ENCODE results near the gene ACOD1. TPM values are rescaled to one million over a fixed set of nuclear protein-coding genes. Genes with fewer than 3 reads are reported as not detected.
A peak's percentile ranks its signal among the peaks of the same experiment; 100 is the strongest.

The ACOD1 gene
- total and polyA plus RNA-seq, 2 of the 13 experiments (the other 11 are each of a cell fraction or from before 2014, with no cell fraction given) = not detected

DNA sequence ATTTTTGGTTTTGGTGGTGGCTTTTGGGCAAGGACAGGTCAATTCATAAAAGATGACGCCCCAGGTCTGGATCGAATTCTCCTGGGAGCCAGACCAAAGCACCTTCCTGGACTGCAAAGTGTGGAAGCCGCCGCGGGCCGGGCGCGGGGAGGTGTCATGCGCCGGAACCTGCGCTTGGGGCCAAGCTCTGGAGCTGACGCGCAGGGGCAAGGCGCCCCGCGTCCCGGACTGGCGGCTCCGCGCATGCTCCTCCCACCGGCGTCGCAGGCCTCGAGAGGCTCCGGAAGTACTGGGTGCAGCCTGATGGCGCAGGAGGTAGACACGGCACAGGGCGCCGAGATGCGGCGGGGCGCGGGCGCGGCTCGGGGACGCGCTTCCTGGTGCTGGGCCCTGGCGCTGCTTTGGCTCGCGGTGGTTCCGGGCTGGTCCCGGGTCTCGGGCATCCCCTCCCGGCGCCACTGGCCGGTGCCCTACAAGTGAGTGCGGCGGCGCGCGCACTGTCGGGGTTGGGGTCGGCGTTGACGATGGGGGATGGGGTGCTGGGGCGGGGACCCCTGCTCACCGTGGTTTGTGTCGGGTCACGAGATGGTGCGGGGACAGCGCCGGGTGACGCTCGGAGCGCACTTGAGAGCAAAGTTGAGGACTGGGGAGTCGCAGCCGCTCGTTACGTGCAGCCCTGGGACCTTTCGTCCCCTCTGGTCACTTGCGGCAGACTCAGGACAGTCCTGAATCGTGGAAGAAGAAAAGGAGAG lies 43.7 kb downstream of the ACOD1 start, which contains the start of gene CLN5 (continued):
- TF ChIP-seq PRPF4 (IDR thresholded peaks at IDR 0.05; ENCODE audit: low read depth, low read length, poor library complexity, severe bottlenecking) (no peak), ZNF225 (CRISPR knock-in tag; IDR thresholded peaks at IDR 0.05) (peak; percentile 63; the same call in 1 of the 2 replicates), CEBPB (IDR thresholded peaks at IDR 0.05; ENCODE audit: borderline replicate concordance, low read depth, low read length) (no peak), ZNF839 (CRISPR knock-in tag; IDR thresholded peaks at IDR 0.05; ENCODE audit: borderline replicate concordance) (0 out of 2 replicates have a peak, but pooled peaks have one; percentile 34), ZBTB1 (CRISPR knock-in tag; IDR thresholded peaks at IDR 0.05; ENCODE audit: borderline replicate concordance) (no peak), NRL (CRISPR knock-in tag; IDR thresholded peaks at IDR 0.05; ENCODE audit: borderline replicate concordance) (no peak), SUZ12 (IDR thresholded peaks at IDR 0.05; ENCODE audit: low read depth, low read length) (no peak), ZC3H13 (CRISPR knock-in tag; IDR thresholded peaks at IDR 0.05) (no peak), KLF16 (CRISPR knock-in tag; IDR thresholded peaks at IDR 0.05) (peak in 1 of 2 experiments; percentile 69; a peak in 1 of 4 replicates), ZNF180 (CRISPR knock-in tag; IDR thresholded peaks at IDR 0.05; ENCODE audit: borderline replicate concordance, low read depth) (no peak), ZNF317 (CRISPR knock-in tag; IDR thresholded peaks at IDR 0.05) (peak; percentile 63; the same call in 1 of the 2 replicates), JARID2 (CRISPR knock-in tag; IDR thresholded peaks at IDR 0.05; ENCODE audit: insufficient replicate concordance) (no peak), ZNF790 (CRISPR knock-in tag; IDR thresholded peaks at IDR 0.05; ENCODE audit: borderline replicate concordance) (no peak), ZNF33A (CRISPR knock-in tag; IDR thresholded peaks at IDR 0.05; ENCODE audit: borderline replicate concordance) (no peak), TMF1 (CRISPR knock-in tag; IDR thresholded peaks at IDR 0.05; ENCODE audit: low read depth) (0 out of 2 replicates have a peak, but pooled peaks have one; percentile 55), ZNF543 (CRISPR knock-in tag; IDR thresholded peaks at IDR 0.05) (peak; percentile 80), POLR2G (IDR thresholded peaks at IDR 0.05; ENCODE audit: low read depth, low read length) (peak; percentile 91), TOPORS (CRISPR knock-in tag; IDR thresholded peaks at IDR 0.05) (peak; percentile 50; the same call in 1 of the 2 replicates), ZBTB7A (CRISPR knock-in tag; IDR thresholded peaks at IDR 0.05) (peak; percentile 83), KDM2A (CRISPR knock-in tag; IDR thresholded peaks at IDR 0.05; ENCODE audit: borderline replicate concordance, low read depth) (peak; percentile 90)
- TF ChIP-seq, protein P1, sequence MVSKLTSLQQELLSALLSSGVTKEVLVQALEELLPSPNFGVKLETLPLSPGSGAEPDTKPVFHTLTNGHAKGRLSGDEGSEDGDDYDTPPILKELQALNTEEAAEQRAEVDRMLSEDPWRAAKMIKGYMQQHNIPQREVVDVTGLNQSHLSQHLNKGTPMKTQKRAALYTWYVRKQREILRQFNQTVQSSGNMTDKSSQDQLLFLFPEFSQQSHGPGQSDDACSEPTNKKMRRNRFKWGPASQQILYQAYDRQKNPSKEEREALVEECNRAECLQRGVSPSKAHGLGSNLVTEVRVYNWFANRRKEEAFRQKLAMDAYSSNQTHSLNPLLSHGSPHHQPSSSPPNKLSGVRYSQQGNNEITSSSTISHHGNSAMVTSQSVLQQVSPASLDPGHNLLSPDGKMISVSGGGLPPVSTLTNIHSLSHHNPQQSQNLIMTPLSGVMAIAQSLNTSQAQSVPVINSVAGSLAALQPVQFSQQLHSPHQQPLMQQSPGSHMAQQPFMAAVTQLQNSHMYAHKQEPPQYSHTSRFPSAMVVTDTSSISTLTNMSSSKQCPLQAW (CRISPR knock-in tag; IDR thresholded peaks at IDR 0.05) = peak; percentile 88
- TF ChIP-seq, protein P2, sequence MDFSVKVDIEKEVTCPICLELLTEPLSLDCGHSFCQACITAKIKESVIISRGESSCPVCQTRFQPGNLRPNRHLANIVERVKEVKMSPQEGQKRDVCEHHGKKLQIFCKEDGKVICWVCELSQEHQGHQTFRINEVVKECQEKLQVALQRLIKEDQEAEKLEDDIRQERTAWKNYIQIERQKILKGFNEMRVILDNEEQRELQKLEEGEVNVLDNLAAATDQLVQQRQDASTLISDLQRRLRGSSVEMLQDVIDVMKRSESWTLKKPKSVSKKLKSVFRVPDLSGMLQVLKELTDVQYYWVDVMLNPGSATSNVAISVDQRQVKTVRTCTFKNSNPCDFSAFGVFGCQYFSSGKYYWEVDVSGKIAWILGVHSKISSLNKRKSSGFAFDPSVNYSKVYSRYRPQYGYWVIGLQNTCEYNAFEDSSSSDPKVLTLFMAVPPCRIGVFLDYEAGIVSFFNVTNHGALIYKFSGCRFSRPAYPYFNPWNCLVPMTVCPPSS (IDR thresholded peaks at IDR 0.05) = no peak
- TF ChIP-seq, protein P3, sequence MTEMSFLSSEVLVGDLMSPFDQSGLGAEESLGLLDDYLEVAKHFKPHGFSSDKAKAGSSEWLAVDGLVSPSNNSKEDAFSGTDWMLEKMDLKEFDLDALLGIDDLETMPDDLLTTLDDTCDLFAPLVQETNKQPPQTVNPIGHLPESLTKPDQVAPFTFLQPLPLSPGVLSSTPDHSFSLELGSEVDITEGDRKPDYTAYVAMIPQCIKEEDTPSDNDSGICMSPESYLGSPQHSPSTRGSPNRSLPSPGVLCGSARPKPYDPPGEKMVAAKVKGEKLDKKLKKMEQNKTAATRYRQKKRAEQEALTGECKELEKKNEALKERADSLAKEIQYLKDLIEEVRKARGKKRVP (CRISPR knock-in tag; IDR thresholded peaks at IDR 0.05) = no peak; a peak in 1 of 4 replicates
- TF ChIP-seq, protein P4, sequence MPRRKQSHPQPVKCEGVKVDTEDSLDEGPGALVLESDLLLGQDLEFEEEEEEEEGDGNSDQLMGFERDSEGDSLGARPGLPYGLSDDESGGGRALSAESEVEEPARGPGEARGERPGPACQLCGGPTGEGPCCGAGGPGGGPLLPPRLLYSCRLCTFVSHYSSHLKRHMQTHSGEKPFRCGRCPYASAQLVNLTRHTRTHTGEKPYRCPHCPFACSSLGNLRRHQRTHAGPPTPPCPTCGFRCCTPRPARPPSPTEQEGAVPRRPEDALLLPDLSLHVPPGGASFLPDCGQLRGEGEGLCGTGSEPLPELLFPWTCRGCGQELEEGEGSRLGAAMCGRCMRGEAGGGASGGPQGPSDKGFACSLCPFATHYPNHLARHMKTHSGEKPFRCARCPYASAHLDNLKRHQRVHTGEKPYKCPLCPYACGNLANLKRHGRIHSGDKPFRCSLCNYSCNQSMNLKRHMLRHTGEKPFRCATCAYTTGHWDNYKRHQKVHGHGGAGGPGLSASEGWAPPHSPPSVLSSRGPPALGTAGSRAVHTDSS (CRISPR knock-in tag; conservative IDR thresholded peaks at IDR 0.05) = 0 out of 2 replicates have a peak, but pooled peaks have one; percentile 56
